Midbrain (tissue), 1 donor: Measurements from ENCODE around the gene KCNG2.
"Not testable (repeated sequence)": the region's sequence is repeated elsewhere in the genome, so short reads cannot be mapped to it uniquely, and the experiment has no call there.

Experiments
- DNase-seq: peaks from one replicate; lab custom pipeline; 2025; lab: John Stamatoyannopoulos, UW

The KCNG2 gene

GRCh38 chr18:79797518-79798345 is at the start of gene KCNG2:
KCNG2 (plus strand) TSS chr18:79797938; CDS start chr18:79863668, 65,730 bp downstream.
- DNase-seq: no peak

- DNase-seq: no peak
These were observed 49.2 kb upstream of the KCNG2 start for GRCh38 chr18:79748321-79749180.

GRCh38 chr18:79749251-79750191 is 48.2 kb upstream of the KCNG2 start:
- no peak for DNase-seq

GRCh38 chr18:79750980-79751571 is 46.7 kb upstream of the KCNG2 start:
- no peak for DNase-seq

- DNase-seq: not testable (repeated sequence)
These were observed 45.7 kb upstream of the KCNG2 start for GRCh38 chr18:79751918-79752578.

GRCh38 chr18:79752946-79753345 is 44.8 kb upstream of the KCNG2 start:
- not testable (repeated sequence) for DNase-seq

GRCh38 chr18:79753391-79753851 is 44.3 kb upstream of the KCNG2 start:
- DNase-seq: no peak

GRCh38 chr18:79754022-79754761 is 43.5 kb upstream of the KCNG2 start:
- DNase-seq: no peak

GRCh38 chr18:79754831-79755351 is 42.8 kb upstream of the KCNG2 start:
- DNase-seq: no peak

- DNase-seq: no peak
These were observed 42.1 kb upstream of the KCNG2 start for GRCh38 chr18:79755496-79756142.

GRCh38 chr18:79756143-79756500 is 41.6 kb upstream of the KCNG2 start:
- no peak for DNase-seq

GRCh38 chr18:79756826-79757225 is 40.9 kb upstream of the KCNG2 start:
- no peak for DNase-seq

GRCh38 chr18:79760348-79760747 is 37.4 kb upstream of the KCNG2 start:
- no peak for DNase-seq

- DNase-seq: no peak
These were observed 36.9 kb upstream of the KCNG2 start for GRCh38 chr18:79760881-79761280.

- no peak for DNase-seq
These were observed 34.3 kb upstream of the KCNG2 start for GRCh38 chr18:79763407-79763806.

GRCh38 chr18:79764131-79764530 is 33.6 kb upstream of the KCNG2 start:
- no peak for DNase-seq

GRCh38 chr18:79765491-79766245 is 32.1 kb upstream of the KCNG2 start:
- no peak for DNase-seq

GRCh38 chr18:79766308-79766707 is 31.4 kb upstream of the KCNG2 start:
- DNase-seq: no peak

- no peak for DNase-seq
These were observed 29.0 kb upstream of the KCNG2 start for GRCh38 chr18:79768745-79769144.
